GM03348 (cell line): ENCODE results near the gene SH2D5.

Experiments used
- DNase-seq: peaks from one replicate; pipeline ENCODE4 v3.0.0; 2012; ENCODE audit warnings: low spot score

Gene SH2D5

DNA sequence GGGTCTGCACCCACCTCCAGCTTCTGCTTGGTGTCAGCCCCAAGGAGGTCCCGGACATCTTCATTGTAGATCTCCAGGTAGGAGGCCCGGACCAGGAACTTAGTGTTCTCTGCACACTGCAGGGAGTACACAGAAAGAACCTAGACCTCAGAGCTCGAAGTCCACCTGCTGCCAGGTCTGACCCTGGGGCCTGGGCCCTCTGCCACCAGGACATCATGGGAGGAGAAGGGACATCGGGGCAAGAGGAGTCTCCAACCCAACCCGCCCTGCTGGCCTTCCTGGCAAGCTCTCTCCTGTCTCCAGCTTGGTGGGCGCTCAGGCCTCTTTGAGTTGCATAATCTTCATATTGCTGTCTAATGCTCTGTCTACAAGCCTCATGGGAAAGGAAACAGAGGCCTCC is 19.1 kb downstream of the SH2D5 start:
- no peak for DNase-seq

DNA sequence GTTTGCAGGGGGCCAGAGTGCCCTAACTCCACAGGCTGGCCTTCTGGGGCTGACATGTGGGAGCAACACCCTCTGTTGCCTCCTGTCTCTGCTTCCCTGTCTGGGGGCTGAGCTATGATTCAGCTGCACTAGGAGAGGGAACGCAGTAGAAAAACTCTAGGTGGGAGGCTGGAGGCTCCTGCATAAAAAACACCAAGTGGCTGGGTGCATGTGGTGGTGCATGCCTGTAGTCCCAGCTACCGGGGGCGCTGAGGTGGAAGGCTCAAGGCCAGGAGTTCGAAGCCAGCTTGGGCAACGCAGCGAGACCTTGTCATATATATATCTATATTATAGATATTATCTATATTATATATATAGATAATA is 20.3 kb downstream of the SH2D5 start:
- DNase-seq: no peak

DNA sequence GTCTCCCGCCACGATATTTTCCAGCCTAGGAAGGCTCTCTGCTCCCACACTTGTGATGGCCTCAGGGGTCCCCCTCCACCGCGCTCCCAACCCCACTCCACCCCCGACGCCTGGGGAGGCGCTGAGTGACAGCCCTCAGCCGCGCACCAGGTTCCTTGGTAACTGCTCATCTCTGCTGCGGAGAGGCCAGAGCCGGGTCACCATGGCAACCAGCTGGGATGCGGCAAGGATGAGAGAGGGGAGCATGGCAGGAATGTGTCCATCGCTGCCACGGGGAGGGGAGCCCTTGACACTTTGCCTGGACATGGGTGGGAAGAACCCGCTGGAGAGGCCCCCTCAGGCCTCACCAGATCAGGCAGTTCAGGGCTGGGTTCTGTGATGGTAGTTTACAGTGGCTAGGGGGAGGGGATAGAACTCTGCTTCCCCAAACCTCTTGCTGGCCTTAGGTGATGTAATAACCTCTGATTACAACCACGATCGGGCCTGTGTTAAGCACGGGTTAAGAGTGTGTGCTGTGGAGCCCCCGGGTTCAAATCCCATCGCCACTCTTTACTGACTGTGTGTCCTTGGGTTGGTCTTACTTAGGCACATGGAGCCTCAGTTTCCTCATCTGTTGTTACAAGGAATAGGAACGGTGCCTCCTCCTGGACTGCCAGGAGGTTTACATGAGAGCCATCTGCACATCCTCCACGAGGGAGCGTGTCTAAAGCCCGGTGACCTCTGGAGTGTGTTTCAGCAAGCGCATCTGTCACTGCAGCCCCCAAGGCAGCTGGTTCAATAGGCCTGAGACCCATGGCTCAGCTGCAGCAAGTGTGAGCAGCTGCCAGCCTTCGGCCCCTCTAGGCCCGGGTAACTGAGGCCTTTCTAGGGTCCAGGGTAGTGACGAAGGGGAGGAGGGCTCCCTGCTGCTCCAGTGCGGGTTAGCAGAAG is 21.0 kb downstream of the SH2D5 start:
- no peak for DNase-seq

DNA sequence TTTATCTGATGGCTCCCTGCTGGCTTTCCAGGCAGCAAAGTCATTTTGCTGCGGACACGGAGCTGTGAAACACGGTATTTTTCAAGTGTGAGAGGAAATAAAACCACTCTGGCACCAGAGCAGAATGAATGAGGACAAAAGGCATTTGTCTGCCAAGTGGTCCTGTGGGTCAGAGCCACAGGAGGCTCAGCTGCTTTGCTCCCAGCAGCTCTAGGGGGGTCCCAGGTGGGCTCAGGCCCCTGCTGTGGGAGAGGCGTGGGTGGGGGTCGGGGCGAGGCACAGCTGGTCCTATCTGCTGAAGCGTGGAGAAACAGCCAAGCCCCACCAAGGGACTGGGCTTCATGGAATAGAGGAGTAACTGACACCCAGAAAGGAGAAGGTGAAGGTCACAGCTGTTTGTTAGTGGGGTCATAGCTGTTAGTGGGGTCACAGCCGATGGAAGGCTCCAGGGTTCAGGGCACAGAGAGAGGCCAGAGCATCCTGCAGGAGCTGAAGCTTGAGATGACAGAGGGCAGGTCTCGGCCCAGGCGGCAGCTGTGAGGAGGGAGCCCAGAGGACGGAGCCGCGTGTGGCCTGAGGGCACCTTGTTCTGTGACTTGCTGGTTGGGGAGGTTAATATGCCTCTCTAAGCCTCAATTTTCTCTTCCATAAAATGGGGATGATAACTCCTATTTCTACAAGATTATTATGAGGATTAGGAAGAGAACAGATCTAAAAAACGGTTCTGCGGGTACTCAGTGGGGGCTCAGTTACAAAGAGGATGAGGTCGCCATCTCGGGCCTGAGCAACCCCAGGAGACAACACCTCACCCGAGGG is 21.8 kb downstream of the SH2D5 start:
- no peak for DNase-seq

- DNase-seq: no peak
Observed at GRCh38 chr1:20709868-20710267, 22.6 kb downstream of the SH2D5 start.

- no peak for DNase-seq
Observed at GRCh38 chr1:20708891-20709290, 23.6 kb downstream of the SH2D5 start.

DNA sequence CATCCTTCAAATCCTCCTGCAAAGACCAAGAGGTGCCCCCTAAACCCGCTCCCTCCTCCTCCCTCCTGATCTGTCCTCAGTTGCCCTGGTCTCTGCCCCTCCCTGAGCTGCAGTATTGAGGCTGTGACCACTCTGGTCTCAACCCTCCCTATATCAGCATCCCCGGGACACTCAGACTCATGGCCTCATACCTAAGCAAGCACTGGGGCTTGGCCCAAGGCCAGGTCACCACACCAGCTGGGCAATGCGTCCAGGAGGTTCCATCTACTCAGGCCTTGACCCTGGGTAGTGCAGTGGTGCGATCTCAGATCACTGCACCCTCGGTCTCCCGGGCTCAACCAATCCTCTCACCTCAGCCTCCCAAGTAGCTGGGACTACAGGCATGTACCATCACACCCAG is 24.4 kb downstream of the SH2D5 start:
- no peak for DNase-seq

GRCh38 chr1:20706841-20707240 is 25.7 kb downstream of the SH2D5 start:
- no peak for DNase-seq

DNA sequence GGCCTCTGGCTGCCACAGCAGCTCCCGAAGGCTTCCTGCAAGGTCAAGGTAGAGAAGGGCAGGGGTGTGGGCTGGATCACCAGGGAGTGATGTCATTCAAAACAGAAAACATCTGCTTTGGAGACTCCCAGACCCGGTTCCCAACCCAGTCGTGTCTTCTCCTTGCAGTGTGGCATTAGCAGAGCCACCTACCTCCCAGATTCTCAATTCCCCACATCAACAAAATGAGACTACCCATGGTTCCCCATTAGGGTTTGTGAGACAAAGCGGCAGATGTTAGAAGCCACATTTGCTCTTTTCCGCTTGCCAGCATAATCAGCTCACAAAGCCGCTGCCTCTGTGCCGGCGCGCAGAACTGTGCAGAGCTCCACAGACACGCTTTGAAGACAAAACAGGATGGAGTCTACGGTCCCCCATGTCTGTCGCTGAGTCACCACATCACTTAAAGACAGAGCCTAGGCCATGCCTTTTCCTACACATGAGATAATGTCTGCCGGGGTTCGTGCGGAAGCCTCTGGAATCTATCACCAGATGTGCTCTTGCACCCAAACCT is 27.2 kb downstream of the SH2D5 start:
- no peak for DNase-seq

- DNase-seq: no peak
Observed at GRCh38 chr1:20704390-20705202, 27.9 kb downstream of the SH2D5 start.

DNA sequence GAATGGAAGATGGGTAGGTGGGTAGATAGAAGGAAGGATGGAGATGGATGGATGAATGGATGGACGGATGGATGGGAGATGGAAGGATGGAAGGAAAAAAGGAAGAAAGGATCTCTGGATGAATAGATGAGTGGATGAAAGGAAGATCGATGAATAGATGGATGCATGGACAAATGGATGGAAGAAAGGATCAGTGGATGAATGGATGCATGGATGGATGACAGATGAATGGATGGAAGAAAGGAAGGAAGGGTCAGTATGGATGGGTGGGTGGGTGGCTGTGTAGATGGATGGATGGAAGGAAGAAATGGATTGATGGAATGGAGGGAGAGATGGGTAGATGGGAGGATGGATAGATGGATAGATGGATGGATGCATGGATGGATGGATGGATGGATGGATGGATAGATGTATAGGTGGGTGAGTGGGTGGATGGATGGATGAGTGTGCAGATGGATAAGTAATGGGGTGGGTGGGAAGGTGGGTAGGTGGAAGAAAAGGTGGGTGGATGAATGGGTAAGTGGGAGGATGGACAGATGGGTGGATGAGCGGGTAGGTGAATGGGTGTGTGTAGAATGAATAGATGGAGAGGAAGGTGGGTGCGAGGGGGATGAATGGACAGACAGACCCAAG is 29.3 kb downstream of the SH2D5 start:
- DNase-seq: no peak

DNA sequence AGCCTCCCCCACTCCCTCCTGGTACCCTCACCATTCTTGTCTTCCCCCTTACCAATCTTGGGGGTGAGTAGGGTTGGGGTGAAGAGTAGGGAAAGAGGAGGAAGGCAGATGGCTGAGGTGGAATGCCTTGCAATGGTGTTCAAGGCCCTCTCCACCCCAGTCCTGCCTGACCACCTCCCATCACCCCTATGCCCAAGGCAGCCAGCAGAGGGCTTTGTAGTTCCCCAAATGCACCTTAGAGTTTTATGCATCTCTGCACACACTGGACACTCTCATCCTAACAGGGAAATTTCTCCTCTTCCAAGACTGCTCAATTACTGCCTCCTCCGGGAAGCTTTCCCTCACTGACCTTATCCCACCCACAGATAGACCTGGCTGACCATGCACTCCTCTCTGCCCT is 30.1 kb downstream of the SH2D5 start:
- DNase-seq: peak; percentile 47

- DNase-seq: no peak
Observed at GRCh38 chr1:20701847-20702246, 30.7 kb downstream of the SH2D5 start.

DNA sequence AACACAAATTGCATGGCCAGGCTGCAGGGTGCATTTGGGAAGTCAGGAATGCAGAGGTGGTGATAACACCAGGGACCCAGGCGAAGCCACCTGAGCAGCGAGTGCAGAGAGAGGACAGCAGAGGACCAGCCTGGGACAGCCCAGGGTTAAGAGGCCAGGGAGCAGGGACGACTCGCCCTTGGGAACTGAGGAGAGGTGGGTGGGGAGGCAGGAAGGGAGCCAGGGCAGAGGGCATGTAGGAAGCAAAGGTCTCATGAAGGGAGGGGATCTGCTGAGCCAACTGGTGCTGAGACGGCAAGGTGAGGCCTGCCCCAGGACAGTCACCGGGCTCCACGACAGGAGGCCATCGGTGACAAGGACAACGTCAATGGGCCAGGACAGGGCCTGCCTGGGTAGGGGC is 31.1 kb downstream of the SH2D5 start:
- DNase-seq: no peak

- no peak for DNase-seq
Observed at GRCh38 chr1:20700636-20701215, 31.8 kb downstream of the SH2D5 start.

GRCh38 chr1:20699558-20699957 is 32.9 kb downstream of the SH2D5 start:
- no peak for DNase-seq

GRCh38 chr1:20698195-20698910 is 34.1 kb downstream of the SH2D5 start:
- DNase-seq: peak; percentile 50

GRCh38 chr1:20697563-20697962 is 34.9 kb downstream of the SH2D5 start:
- DNase-seq: no peak

DNA sequence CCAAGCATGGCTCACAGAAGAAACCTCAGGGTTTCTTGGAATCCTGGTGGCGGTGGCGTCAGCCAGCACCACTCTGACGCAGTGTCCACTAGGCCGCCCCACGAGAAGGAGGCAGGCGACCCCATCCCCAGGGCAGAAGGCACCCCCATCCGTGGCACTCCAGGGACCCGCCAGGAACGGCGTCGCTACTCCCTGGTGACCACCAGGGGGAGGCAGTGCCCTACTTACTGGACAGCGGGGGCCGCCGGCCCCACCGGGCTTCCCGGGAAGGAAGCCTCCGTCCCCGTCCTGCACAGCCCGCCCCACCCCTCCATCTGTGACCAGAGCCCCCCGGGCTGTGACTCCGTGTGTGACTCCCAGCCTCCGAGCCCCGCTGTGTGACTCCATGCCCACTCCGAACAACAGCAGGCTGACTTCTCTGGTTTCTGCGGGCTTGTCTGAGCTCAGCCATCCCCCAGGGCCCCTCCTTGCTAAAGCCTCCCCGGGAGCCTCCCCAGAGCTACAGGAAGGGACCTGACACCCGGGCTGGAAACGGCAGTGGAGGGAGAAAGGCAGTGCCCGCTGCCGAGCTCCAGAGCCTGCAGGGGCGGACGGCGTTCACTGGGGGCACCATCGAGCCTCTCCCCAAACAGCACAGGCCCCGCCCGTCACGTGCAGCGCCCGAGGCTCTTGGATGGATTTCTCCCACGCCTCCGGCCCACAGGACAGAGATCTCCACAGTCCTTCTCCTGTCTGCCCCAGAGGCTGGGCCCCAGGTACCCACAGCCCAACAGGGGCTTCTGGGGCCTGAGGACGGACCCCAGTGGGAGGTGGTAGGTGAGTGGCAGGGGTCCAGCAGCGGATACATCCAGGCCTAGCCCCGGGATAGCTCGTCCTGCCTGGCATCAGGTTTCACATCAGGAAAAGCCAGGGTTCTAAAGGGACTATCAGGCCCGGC is 35.8 kb downstream of the SH2D5 start:
- peak; percentile 95 for DNase-seq
